GM12892 (cell line): ENCODE results near the gene UQCRHL.

Experiments
- POLR2A ChIP-seq: IDR thresholded peaks from 2 replicates; pipeline ENCODE4 v1.6.1; 2011; ENCODE audit warnings: low read depth, low read length, control low read depth
- POLR2AphosphoS5 ChIP-seq: IDR thresholded peaks from 2 replicates; pipeline ENCODE4 v1.6.1; 2011; ENCODE audit warnings: low read depth, low read length, control low read depth
- TAF1 ChIP-seq: IDR thresholded peaks from 2 replicates; pipeline ENCODE4 v1.6.1; 2011; ENCODE audit warnings: low read depth, mild to moderate bottlenecking, control low read depth, low read length, borderline replicate concordance

DNA sequence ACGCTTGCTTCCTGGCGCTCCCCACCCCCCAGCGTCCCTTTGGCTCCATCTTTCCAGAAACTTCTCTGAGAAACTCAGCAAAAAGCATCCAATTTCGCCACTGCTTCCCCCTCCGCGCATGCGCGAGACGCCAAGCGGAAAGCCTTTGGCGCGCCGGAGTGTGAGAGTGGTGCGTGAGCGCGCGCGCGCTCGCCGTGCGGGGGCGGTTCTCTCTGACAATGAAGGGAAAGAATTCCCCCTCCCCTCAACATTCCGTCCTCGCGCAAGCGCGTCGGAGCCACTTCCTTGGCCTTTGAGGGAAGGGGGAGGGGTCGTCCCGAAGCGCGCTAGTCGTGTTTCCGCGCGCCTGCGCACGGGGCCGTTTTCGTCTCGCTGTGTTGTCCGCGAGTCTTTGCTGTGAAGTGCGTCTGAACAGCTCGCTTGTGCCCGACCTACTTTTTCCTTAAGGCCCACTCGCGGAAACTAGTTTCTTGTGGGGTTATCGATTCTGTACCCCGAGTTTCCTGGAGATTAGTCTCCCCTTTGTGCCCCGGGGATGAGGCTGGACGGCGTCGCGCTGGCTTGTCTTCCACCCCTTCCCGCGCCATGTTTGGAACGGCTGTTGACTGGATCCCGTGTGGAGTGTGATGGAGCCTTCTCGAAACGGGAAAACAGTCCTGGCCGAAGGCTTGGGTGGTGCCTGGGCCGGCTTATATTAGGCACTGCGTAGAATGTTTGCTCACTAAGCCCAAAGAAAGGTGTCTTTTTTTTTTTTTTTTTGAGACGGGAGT is 28.5 kb upstream of the UQCRHL start:
- TF ChIP-seq POLR2AphosphoS5 (peak; percentile 82), POLR2A (peak; percentile 78), TAF1 (0 out of 2 replicates have a peak, but pooled peaks have one; percentile 39)
